H9 (cell line): ENCODE data around the gene CAMTA2. TPM values are rescaled to one million over a fixed set of nuclear protein-coding genes. Genes with fewer than 3 reads are reported as not detected.

Source experiments
- DNase-seq: peaks from one replicate; pipeline ENCODE4 v3.0.0-alpha.2; 2017
- H2AFZ ChIP-seq: one replicate; pipeline ENCODE4 v1.6.1; 2013; ENCODE audit warnings: mild to moderate bottlenecking, low read length, control low read depth, moderate library complexity
- H2AK5ac ChIP-seq: 2 replicates; pipeline ENCODE4 v1.6.1; 2013; ENCODE audit warnings: low read length, control low read depth, mixed read lengths; ENCODE audit not compliant: insufficient read length
- H2BK120ac ChIP-seq: one replicate; pipeline ENCODE4 v1.6.1; 2013; ENCODE audit warnings: low read depth, mild to moderate bottlenecking, low read length, control low read depth, inconsistent platforms; ENCODE audit not compliant: poor library complexity, severe bottlenecking
- H2BK12ac ChIP-seq: 2 replicates; pipeline ENCODE4 v1.6.1; 2013; ENCODE audit warnings: low read length, control low read depth, mixed read lengths, low read depth; ENCODE audit not compliant: insufficient read length
- H2BK15ac ChIP-seq: 2 replicates; pipeline ENCODE4 v1.6.1; 2013; ENCODE audit warnings: low read depth, low read length, control low read depth
- H2BK20ac ChIP-seq: one replicate; pipeline ENCODE4 v1.6.1; 2013; ENCODE audit warnings: low read depth, mild to moderate bottlenecking, low read length, control low read depth, inconsistent platforms; ENCODE audit not compliant: poor library complexity, severe bottlenecking
- H2BK5ac ChIP-seq: 2 replicates; pipeline ENCODE4 v1.6.1; 2013; ENCODE audit warnings: low read length, control low read depth, mixed read lengths; ENCODE audit not compliant: insufficient read length
- H3K14ac ChIP-seq: 2 replicates; pipeline ENCODE4 v1.6.1; 2013; ENCODE audit warnings: low read length, control low read depth; ENCODE audit not compliant: insufficient read depth
- H3K18ac ChIP-seq: 2 replicates; pipeline ENCODE4 v1.6.1; 2013; ENCODE audit warnings: low read depth, mild to moderate bottlenecking, mixed read lengths, low read length, control low read depth; ENCODE audit not compliant: insufficient read length
- H3K23ac ChIP-seq: 2 replicates; pipeline ENCODE4 v1.6.1; 2013; ENCODE audit warnings: low read length, control low read depth, mixed read lengths, low read depth; ENCODE audit not compliant: insufficient read length
- H3K23me2 ChIP-seq: 2 replicates; pipeline ENCODE4 v1.6.1; 2013; ENCODE audit warnings: low read depth, mild to moderate bottlenecking, mixed read lengths, low read length, control low read depth; ENCODE audit not compliant: insufficient read length, poor library complexity, severe bottlenecking
- H3K27ac ChIP-seq: 2 replicates; pipeline ENCODE4 v1.5.1; 2013; ENCODE audit warnings: low read length, control low read depth, mixed read lengths, low read depth; ENCODE audit not compliant: insufficient read length
- H3K27me3 ChIP-seq: 2 replicates; pipeline ENCODE4 v1.6.1; 2013; ENCODE audit warnings: low read length, control low read depth, inconsistent platforms; ENCODE audit not compliant: insufficient read depth
- H3K4ac ChIP-seq: 2 replicates; pipeline ENCODE4 v1.6.1; 2013; ENCODE audit warnings: low read depth, mild to moderate bottlenecking, control low read depth, inconsistent platforms, low read length, moderate library complexity
- H3K4me1 ChIP-seq: 2 replicates; pipeline ENCODE4 v1.6.1; 2013; ENCODE audit warnings: low read length, control low read depth, inconsistent platforms; ENCODE audit not compliant: insufficient read depth
- H3K4me2 ChIP-seq: 2 replicates; pipeline ENCODE4 v1.6.1; 2013; ENCODE audit warnings: low read length, control low read depth, mixed read lengths; ENCODE audit not compliant: insufficient read length, insufficient read depth
- H3K56ac ChIP-seq: 2 replicates; pipeline ENCODE4 v1.6.1; 2013; ENCODE audit warnings: low read depth, mild to moderate bottlenecking, mixed read lengths, low read length, control low read depth; ENCODE audit not compliant: insufficient read length
- H3K79me1 ChIP-seq: 2 replicates; pipeline ENCODE4 v1.6.1; 2013; ENCODE audit warnings: low read depth, mild to moderate bottlenecking, moderate library complexity, low read length, control low read depth, inconsistent platforms; ENCODE audit not compliant: insufficient read depth, poor library complexity, severe bottlenecking
- H3K79me2 ChIP-seq: 2 replicates; pipeline ENCODE4 v1.6.1; 2013; ENCODE audit warnings: low read length, control low read depth, inconsistent platforms; ENCODE audit not compliant: insufficient read depth
- H3K9ac ChIP-seq: 2 replicates; pipeline ENCODE4 v1.6.1; 2013; ENCODE audit warnings: low read length, control low read depth, mixed read lengths; ENCODE audit not compliant: insufficient read length; ENCODE audit errors: extremely low read depth
- H3K9me3 ChIP-seq: one replicate; pipeline ENCODE4 v1.6.1; 2013; ENCODE audit warnings: low read depth, low read length, inconsistent platforms; ENCODE audit not compliant: control insufficient read depth
- H3T11ph ChIP-seq: one replicate; pipeline ENCODE4 v1.6.1; 2013; ENCODE audit warnings: mild to moderate bottlenecking, low read length, control low read depth, inconsistent platforms
- H4K20me1 ChIP-seq: one replicate; pipeline ENCODE4 v1.6.1; 2013; ENCODE audit not compliant: control insufficient read depth, insufficient read length, insufficient read depth
- H4K5ac ChIP-seq: 2 replicates; pipeline ENCODE4 v1.6.1; 2013; ENCODE audit warnings: low read depth, mild to moderate bottlenecking, mixed read lengths, low read length, control low read depth; ENCODE audit not compliant: insufficient read length
- H4K8ac ChIP-seq: replicated peaks from 2 replicates; pipeline ENCODE4 v1.6.1; 2013; ENCODE audit warnings: low read length, control low read depth, mixed read lengths, low read depth; ENCODE audit not compliant: insufficient read length
- H4K91ac ChIP-seq: 2 replicates; pipeline ENCODE4 v1.6.1; 2013; ENCODE audit warnings: low read depth, mild to moderate bottlenecking, moderate library complexity, mixed read lengths, low read length, control low read depth; ENCODE audit not compliant: insufficient read length
- H3K27ac Mint-ChIP-seq, 3 experiments: 2 replicates in 2 of 3; 3 replicates in 1 of 3; pipeline ENCODE4 v1.8.0; 2020 to 2021; ENCODE audit warnings: mixed read lengths in 3 of 3, mild to moderate bottlenecking in 1 of 3, moderate library complexity in 1 of 3
- H3K27me3 Mint-ChIP-seq: 2 replicates; pipeline ENCODE4 v1.8.0; 2021; ENCODE audit warnings: low read depth, mild to moderate bottlenecking, moderate library complexity, mixed read lengths
- H3K36me3 Mint-ChIP-seq, 3 experiments: 2 replicates in 2 of 3; 3 replicates in 1 of 3; pipeline ENCODE4 v1.8.0; 2020 to 2021; ENCODE audit warnings: low read depth in 3 of 3, mixed read lengths in 3 of 3; ENCODE audit not compliant: insufficient read depth in 1 of 3
- H3K4me1 Mint-ChIP-seq, 2 experiments: 2 replicates each; pipeline ENCODE4 v1.8.0; 2020; ENCODE audit warnings: mixed read lengths in 2 of 2
- H3K4me3 Mint-ChIP-seq, 2 experiments: 2 replicates in 1 of 2; 3 replicates in 1 of 2; pipeline ENCODE4 v1.8.0; 2020 to 2021; ENCODE audit warnings: mild to moderate bottlenecking in 2 of 2, mixed read lengths in 2 of 2, moderate library complexity in 1 of 2
- H3K9me3 Mint-ChIP-seq, 2 experiments: 2 replicates in 1 of 2; 3 replicates in 1 of 2; pipeline ENCODE4 v1.8.0; 2020; ENCODE audit warnings: mild to moderate bottlenecking in 2 of 2, mixed read lengths in 2 of 2, moderate library complexity in 1 of 2
- WGBS: extraction: QIAGEN DNeasy Blood & Tissue Kit; methylation state at CpG from one replicate; pipeline ENCODE4 v1.1.7; 2013; ENCODE audit warnings: missing lambda C conversion rate, low lambda C conversion rate, mixed read lengths; ENCODE audit not compliant: insufficient read length; ENCODE audit errors: extremely low coverage; 5-methylcytosine and 5-hydroxymethylcytosine counted together
- total RNA-seq: library from RNA; stranded (reverse); gene quantifications from 2 replicates; pipeline ENCODE4 v1.2.1, GENCODE V29; 2021
- TF ChIP-seq, protein P1 (sequence below): fragments of 200-600 bp; sonication (generic); conservative IDR thresholded peaks from 3 replicates; pipeline ENCODE4 v1.8.0; 2021; ENCODE audit warnings: antibody characterized with exemption, mild to moderate bottlenecking

CAMTA2 gene
- total RNA-seq, 1 experiment from 2014 or later, result 15.6 TPM

DNA sequence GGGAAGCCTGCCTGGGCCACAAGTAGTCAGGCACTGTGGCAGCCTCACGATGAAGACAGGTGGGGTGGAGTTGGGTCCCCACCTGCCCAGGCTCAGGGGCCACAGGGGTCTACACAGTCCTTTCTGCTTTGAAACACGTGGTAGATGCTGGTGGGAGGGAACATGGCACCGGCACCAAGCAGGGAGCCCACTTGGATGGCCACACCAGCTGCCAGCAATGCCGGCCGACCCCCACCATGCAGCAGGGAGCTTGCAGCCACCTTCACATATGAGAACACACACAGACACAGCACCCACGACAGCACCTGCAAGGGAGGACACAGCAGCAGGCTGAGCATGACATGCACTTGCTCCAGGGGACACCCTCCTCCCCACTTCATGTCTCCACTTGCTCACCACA is 45.4 kb upstream of the CAMTA2 start:
- Histone ChIP-seq H2BK5ac (no peak overlapping the region), H3K9ac (no peak overlapping the region), H2AFZ (no peak overlapping the region), H3K79me1 (no peaks in the 10 kb centered on the region), H2BK120ac (no peak overlapping the region), H2BK15ac (no peak overlapping the region), H4K5ac (no peak overlapping the region), H3K23me2 (no peaks in the 10 kb centered on the region), H4K91ac (no peak overlapping the region), H3K27me3 (peaks cover 2% of the 10 kb centered on the region; the same call in 1 of the 2 replicates), H3K4me1 (no peaks in the 10 kb centered on the region), H3K4ac (no peak overlapping the region), H3K9me3 (no peaks in the 10 kb centered on the region), H3K27ac (no peak overlapping the region), H2BK20ac (no peak overlapping the region), H3K4me2 (no peak overlapping the region), H2AK5ac (no peak overlapping the region), H3K79me2 (no peaks in the 10 kb centered on the region), H3K18ac (no peak overlapping the region), H4K20me1 (no peaks in the 10 kb centered on the region), H3T11ph (no peak overlapping the region), H4K8ac (no peak overlapping the region), H3K23ac (no peak overlapping the region), H2BK12ac (no peak overlapping the region), H3K56ac (no peak overlapping the region), H3K14ac (no peak overlapping the region)
- Mint-ChIP-seq H3K27ac (no peak overlapping the region), H3K9me3 (no peaks in the 10 kb centered on the region), H3K4me1 (peaks cover 0 to 3% of the 10 kb centered on the region in 2 experiments; a peak in 1 of 4 replicates), H3K36me3 (no peaks in the 10 kb centered on the region; a peak in 1 of 7 replicates), H3K27me3 (peaks cover 51% of the 10 kb centered on the region), H3K4me3 (no peak overlapping the region)
- TF ChIP-seq, protein P1, sequence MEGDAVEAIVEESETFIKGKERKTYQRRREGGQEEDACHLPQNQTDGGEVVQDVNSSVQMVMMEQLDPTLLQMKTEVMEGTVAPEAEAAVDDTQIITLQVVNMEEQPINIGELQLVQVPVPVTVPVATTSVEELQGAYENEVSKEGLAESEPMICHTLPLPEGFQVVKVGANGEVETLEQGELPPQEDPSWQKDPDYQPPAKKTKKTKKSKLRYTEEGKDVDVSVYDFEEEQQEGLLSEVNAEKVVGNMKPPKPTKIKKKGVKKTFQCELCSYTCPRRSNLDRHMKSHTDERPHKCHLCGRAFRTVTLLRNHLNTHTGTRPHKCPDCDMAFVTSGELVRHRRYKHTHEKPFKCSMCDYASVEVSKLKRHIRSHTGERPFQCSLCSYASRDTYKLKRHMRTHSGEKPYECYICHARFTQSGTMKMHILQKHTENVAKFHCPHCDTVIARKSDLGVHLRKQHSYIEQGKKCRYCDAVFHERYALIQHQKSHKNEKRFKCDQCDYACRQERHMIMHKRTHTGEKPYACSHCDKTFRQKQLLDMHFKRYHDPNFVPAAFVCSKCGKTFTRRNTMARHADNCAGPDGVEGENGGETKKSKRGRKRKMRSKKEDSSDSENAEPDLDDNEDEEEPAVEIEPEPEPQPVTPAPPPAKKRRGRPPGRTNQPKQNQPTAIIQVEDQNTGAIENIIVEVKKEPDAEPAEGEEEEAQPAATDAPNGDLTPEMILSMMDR, result no peak
- no CpG with 5 or more reads among the region's 6 CpGs for WGBS
- peak; percentile 34 for DNase-seq
